Mesenchymal stem cell (in vitro differentiated cells and primary cell): ENCODE measurements around the gene CHCHD4.
A peak's percentile ranks its signal among the peaks of the same experiment; 100 is the strongest.

Experiments
- DNase-seq: peaks from one replicate; pipeline ENCODE4 v3.0.0-alpha.2; 2013
- H2AFZ ChIP-seq: one replicate; pipeline ENCODE4 v1.6.1; 2013; ENCODE audit warnings: low read depth, mild to moderate bottlenecking, control low read depth, inconsistent platforms, low read length, moderate library complexity
- H2AK5ac ChIP-seq: 2 replicates; pipeline ENCODE4 v1.6.1; 2013; ENCODE audit warnings: low read length, moderate library complexity, mild to moderate bottlenecking, inconsistent platforms; ENCODE audit not compliant: severe bottlenecking
- H2BK120ac ChIP-seq: one replicate; pipeline ENCODE4 v1.6.1; 2013; ENCODE audit warnings: low read depth, mild to moderate bottlenecking, inconsistent platforms, low read length, moderate library complexity
- H2BK12ac ChIP-seq, 2 experiments: one replicate each; pipeline ENCODE4 v1.6.1; 2013; ENCODE audit warnings: inconsistent platforms in 2 of 2, low read length in 2 of 2, mild to moderate bottlenecking in 2 of 2, moderate library complexity in 2 of 2, control low read depth in 1 of 2
- H2BK15ac ChIP-seq: one replicate; pipeline ENCODE4 v1.6.1; 2013; ENCODE audit warnings: mild to moderate bottlenecking, low read depth, inconsistent platforms; ENCODE audit not compliant: poor library complexity, severe bottlenecking
- H2BK5ac ChIP-seq: 2 replicates; pipeline ENCODE4 v1.6.1; 2013; ENCODE audit warnings: low read depth, mild to moderate bottlenecking, low read length, control low read depth, inconsistent platforms; ENCODE audit not compliant: poor library complexity, severe bottlenecking
- H3K14ac ChIP-seq, 2 experiments: one replicate each; pipeline ENCODE4 v1.6.1; 2013; ENCODE audit warnings: inconsistent platforms in 2 of 2, low read length in 2 of 2, control low read depth in 1 of 2, mild to moderate bottlenecking in 1 of 2, moderate library complexity in 1 of 2
- H3K18ac ChIP-seq, 2 experiments: one replicate each; pipeline ENCODE4 v1.6.1; 2013; ENCODE audit warnings: inconsistent platforms in 2 of 2, low read length in 2 of 2, control low read depth in 1 of 2, low read depth in 1 of 2, mild to moderate bottlenecking in 1 of 2
- H3K23ac ChIP-seq, 2 experiments: one replicate each; pipeline ENCODE4 v1.6.1; 2013; ENCODE audit warnings: inconsistent platforms in 2 of 2, low read length in 2 of 2, mild to moderate bottlenecking in 2 of 2, moderate library complexity in 2 of 2, control low read depth in 1 of 2
- H3K27ac ChIP-seq: 2 replicates; pipeline ENCODE4 v1.5.1; 2013; ENCODE audit warnings: mild to moderate bottlenecking, moderate library complexity, low read length, control low read depth, inconsistent platforms; ENCODE audit not compliant: poor library complexity, severe bottlenecking
- H3K27me3 ChIP-seq, 2 experiments: 2 replicates each; pipeline versions ENCODE4 v1.6.1 to v1.7.0; 2013; ENCODE audit warnings: low read length in 2 of 2, mild to moderate bottlenecking in 2 of 2, moderate library complexity in 2 of 2, control low read depth in 1 of 2, inconsistent platforms in 1 of 2; ENCODE audit not compliant: control insufficient read depth in 1 of 2, insufficient read depth in 1 of 2
- H3K36me3 ChIP-seq, 2 experiments: 2 replicates each; pipeline versions ENCODE4 v1.6.1 to v1.7.0; 2013; ENCODE audit warnings: low read length in 2 of 2, control low read depth in 1 of 2, inconsistent platforms in 1 of 2, low read depth in 1 of 2, mild to moderate bottlenecking in 1 of 2; ENCODE audit not compliant: insufficient read depth in 2 of 2, control insufficient read depth in 1 of 2
- H3K4ac ChIP-seq, 2 experiments: one replicate each; pipeline ENCODE4 v1.6.1; 2013; ENCODE audit warnings: inconsistent platforms in 2 of 2, low read length in 2 of 2, mild to moderate bottlenecking in 2 of 2, moderate library complexity in 2 of 2, control low read depth in 1 of 2, low read depth in 1 of 2
- H3K4me1 ChIP-seq: 2 replicates; pipeline ENCODE4 v1.6.1; 2013; ENCODE audit warnings: low read depth, low read length, control low read depth; ENCODE audit not compliant: control insufficient read depth, insufficient read depth
- H3K4me2 ChIP-seq: 2 replicates; pipeline ENCODE4 v1.6.1; 2013; ENCODE audit warnings: low read length, mild to moderate bottlenecking, inconsistent platforms; ENCODE audit not compliant: poor library complexity, severe bottlenecking
- H3K4me3 ChIP-seq, 2 experiments: 2 replicates each; pipeline versions ENCODE4 v1.5.1 to v1.7.0; 2013; ENCODE audit warnings: low read length in 2 of 2, mild to moderate bottlenecking in 2 of 2, control low read depth in 1 of 2, low read depth in 1 of 2; ENCODE audit not compliant: insufficient read depth in 1 of 2
- H3K79me1 ChIP-seq: replicated peaks from 2 replicates; pipeline ENCODE4 v1.6.1; 2013; ENCODE audit warnings: mild to moderate bottlenecking, control low read depth, low read length, inconsistent platforms; ENCODE audit not compliant: poor library complexity, severe bottlenecking
- H3K9ac ChIP-seq: 2 replicates; pipeline ENCODE4 v1.7.0; 2013; ENCODE audit warnings: mild to moderate bottlenecking, low read length, moderate library complexity
- H3K9me3 ChIP-seq: 2 replicates; pipeline ENCODE4 v1.7.0; 2013; ENCODE audit warnings: mild to moderate bottlenecking, low read length; ENCODE audit not compliant: control insufficient read depth
- H4K8ac ChIP-seq: one replicate; pipeline ENCODE4 v1.6.1; 2013; ENCODE audit warnings: inconsistent platforms, mild to moderate bottlenecking, low read length, moderate library complexity
- H4K91ac ChIP-seq: one replicate; pipeline ENCODE4 v1.6.1; 2013; ENCODE audit warnings: mild to moderate bottlenecking, low read length, inconsistent platforms
- WGBS: methylation state at CpG from one replicate; pipeline ENCODE4 v1.1.7; 2013; ENCODE audit warnings: mixed read lengths; 5-methylcytosine and 5-hydroxymethylcytosine counted together

CHCHD4 gene

DNA sequence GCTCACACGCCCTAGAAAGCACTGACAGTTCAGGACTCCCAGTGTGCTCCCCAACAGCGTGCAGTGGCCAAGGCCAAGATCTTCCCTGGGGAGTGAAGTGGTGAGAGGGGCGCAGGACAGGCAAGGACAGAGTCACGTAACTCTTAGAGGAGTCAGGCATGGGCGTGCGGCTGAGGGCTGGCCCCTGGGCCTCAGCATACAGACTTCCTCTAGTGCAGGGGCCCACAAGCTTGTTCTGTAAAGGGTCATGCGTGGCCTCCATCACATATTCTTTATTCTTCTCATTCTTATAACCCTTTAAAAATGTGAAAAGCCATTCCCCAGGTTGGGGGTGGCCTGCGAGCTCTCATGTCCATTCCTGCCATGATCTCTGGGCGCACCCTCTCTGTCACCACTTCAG is 25.4 kb upstream of the CHCHD4 start:
- no peak for DNase-seq
- no peak overlapping the region for H3K4me3 ChIP-seq
- no peak overlapping the region for H3K4me2 ChIP-seq
- H2AK5ac ChIP-seq = no peak overlapping the region
- H3K27me3 ChIP-seq = no peaks in the 10 kb centered on the region
- H3K14ac ChIP-seq = no peak overlapping the region
- H3K36me3 ChIP-seq = peaks cover 77 to 90% of the 10 kb centered on the region in 2 experiments
- H3K23ac ChIP-seq = no peak overlapping the region
- H2AFZ ChIP-seq = no peak overlapping the region
- WGBS = 97% methylated on average over 9 of the region's 9 CpGs
- no peak overlapping the region for H3K18ac ChIP-seq
- peaks cover 35% of the 10 kb centered on the region for H3K79me1 ChIP-seq
- H2BK5ac ChIP-seq = no peak overlapping the region
- H3K4me1 ChIP-seq = peaks cover 25% of the 10 kb centered on the region
- no peak overlapping the region for H3K9ac ChIP-seq
- no peak overlapping the region for H4K91ac ChIP-seq
- H4K8ac ChIP-seq = no peak overlapping the region
- H3K27ac ChIP-seq = no peak overlapping the region
- no peak overlapping the region for H3K4ac ChIP-seq
- no peak overlapping the region for H2BK15ac ChIP-seq
- no peaks in the 10 kb centered on the region for H3K9me3 ChIP-seq
- no peak overlapping the region for H2BK120ac ChIP-seq
- H2BK12ac ChIP-seq = no peak overlapping the region

DNA sequence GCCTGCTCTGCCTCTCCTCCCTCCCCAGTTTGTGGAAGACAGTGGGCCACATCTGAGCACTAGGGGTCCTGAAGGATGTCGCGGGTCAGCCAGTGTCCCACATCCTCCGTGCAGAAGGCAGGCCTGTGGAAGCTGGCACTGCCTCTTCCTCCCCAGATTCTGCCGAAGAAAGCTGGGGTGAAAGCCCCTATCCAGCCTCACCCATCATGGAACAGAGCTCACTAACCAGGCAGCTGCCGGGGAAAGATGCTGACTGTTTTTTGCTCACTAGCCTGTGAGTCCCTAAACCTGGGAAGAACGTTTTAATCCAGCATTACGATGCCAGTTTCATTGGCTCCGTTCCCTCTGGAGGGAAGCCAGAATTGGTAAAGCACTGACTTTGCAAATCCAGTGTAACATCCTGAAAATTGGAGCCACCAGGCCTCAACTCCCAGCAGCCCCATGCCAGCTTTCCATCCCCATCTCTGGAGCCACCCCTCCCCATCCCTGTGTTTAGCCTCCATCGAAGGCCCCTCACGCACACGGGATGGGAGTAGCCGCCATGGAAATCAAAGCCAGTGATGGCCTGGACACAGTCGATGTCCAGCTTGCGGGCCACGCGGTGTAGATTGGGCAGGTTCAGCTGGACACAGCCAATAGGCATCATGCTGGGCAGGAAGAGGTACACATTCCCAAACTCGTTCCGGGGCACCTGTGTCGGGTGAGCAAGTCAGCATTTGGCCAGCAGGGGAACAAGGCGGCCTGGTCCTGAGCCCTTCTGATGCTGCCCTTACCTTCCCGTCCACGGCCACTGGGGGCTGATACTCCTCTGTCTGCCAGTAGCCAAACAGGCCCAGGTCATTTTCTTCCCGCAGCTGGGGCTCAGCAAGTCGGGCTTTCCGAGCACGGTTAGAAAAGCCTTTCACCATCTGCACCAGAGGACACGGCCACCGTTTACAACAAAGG is 23.6 kb upstream of the CHCHD4 start:
- no peak overlapping the region for H3K9ac ChIP-seq
- no peak overlapping the region for H2AFZ ChIP-seq
- H3K27ac ChIP-seq = no peak overlapping the region
- no peak overlapping the region for H3K4me2 ChIP-seq
- no peak overlapping the region for H3K14ac ChIP-seq
- H3K79me1 ChIP-seq = peaks cover 26% of the 10 kb centered on the region
- peaks cover 68 to 74% of the 10 kb centered on the region in 2 experiments for H3K36me3 ChIP-seq
- no peak overlapping the region for H3K23ac ChIP-seq
- H2BK12ac ChIP-seq = no peak overlapping the region
- DNase-seq = peak; percentile 18
- no peak overlapping the region for H3K4me3 ChIP-seq
- H2AK5ac ChIP-seq = no peak overlapping the region
- H3K18ac ChIP-seq = no peak overlapping the region
- no peaks in the 10 kb centered on the region for H3K9me3 ChIP-seq
- no peak overlapping the region for H2BK15ac ChIP-seq
- no peak overlapping the region for H3K4ac ChIP-seq
- no peak overlapping the region for H2BK5ac ChIP-seq
- H2BK120ac ChIP-seq = no peak overlapping the region
- no peaks in the 10 kb centered on the region for H3K27me3 ChIP-seq
- WGBS = 87% methylated on average over 28 of the region's 28 CpGs
- H4K91ac ChIP-seq = no peak overlapping the region
- peaks cover 26% of the 10 kb centered on the region for H3K4me1 ChIP-seq
- H4K8ac ChIP-seq = no peak overlapping the region

DNA sequence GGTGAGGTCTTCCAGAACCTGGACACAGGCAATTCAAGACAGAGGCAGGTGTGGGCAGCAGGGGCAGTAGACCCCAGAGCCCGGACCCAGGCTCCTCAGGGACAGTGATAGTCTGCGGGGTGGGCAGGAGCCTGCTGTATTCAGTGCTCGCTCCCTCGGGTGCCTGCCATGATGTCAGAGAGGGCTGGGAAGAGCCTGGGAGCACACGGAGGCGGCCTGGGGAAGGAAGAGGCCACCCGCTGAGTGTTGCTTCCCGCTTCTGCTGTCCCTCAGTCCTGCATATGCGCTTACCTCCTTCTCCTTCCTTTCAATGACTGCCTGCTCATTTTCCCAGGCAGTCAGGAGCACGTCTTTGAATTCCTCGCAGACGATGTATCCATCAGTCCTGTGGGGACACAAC is 22.9 kb upstream of the CHCHD4 start:
- Histone ChIP-seq H3K4me2 (no peak overlapping the region), H3K14ac (no peak overlapping the region), H3K18ac (no peak overlapping the region), H4K8ac (no peak overlapping the region), H3K4me1 (peaks cover 28% of the 10 kb centered on the region), H4K91ac (no peak overlapping the region), H3K9me3 (no peaks in the 10 kb centered on the region), H2BK120ac (no peak overlapping the region), H3K23ac (no peak overlapping the region), H2BK5ac (no peak overlapping the region), H3K79me1 (peaks cover 21% of the 10 kb centered on the region), H3K27me3 (no peaks in the 10 kb centered on the region), H3K9ac (no peak overlapping the region), H2BK15ac (no peak overlapping the region), H3K27ac (no peak overlapping the region), H2BK12ac (no peak overlapping the region), H3K4ac (no peak overlapping the region), H2AFZ (no peak overlapping the region), H2AK5ac (no peak overlapping the region), H3K4me3 (no peak overlapping the region), H3K36me3 (peaks cover 62 to 70% of the 10 kb centered on the region in 2 experiments)
- 92% methylated on average over 12 of the region's 12 CpGs for WGBS
- no peak for DNase-seq

DNA sequence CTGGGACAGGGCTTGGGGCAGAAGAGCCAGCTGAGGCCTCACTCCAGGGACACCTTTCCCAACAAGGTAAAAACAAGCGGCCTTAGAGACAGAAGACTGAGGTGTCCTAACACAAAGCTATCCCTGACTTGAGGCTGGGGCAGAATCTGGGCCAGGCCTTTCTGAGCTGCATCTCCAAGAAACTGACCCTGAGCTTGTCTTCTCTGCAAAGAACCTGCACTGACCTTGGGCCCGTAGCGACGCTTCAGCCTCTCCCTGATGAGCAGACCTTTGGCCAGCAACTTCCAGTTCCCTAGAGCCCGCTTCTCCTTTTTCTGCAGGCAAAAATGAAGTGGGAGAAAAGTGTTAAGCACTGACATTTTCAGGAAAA is 22.4 kb upstream of the CHCHD4 start:
- Histone ChIP-seq H2BK12ac (no peak overlapping the region), H4K91ac (no peak overlapping the region), H2BK5ac (no peak overlapping the region), H2BK120ac (no peak overlapping the region), H3K14ac (no peak overlapping the region), H4K8ac (no peak overlapping the region), H3K4ac (no peak overlapping the region), H3K18ac (no peak overlapping the region), H2BK15ac (no peak overlapping the region), H3K27me3 (no peaks in the 10 kb centered on the region), H3K9ac (no peak overlapping the region), H3K23ac (no peak overlapping the region), H2AK5ac (peak overlapping the region; percentile 37), H3K36me3 (peaks cover 59 to 70% of the 10 kb centered on the region in 2 experiments), H3K4me2 (no peak overlapping the region), H2AFZ (no peak overlapping the region), H3K9me3 (no peaks in the 10 kb centered on the region), H3K79me1 (peaks cover 16% of the 10 kb centered on the region), H3K4me1 (peaks cover 29% of the 10 kb centered on the region), H3K27ac (no peak overlapping the region), H3K4me3 (no peak overlapping the region)
- no peak for DNase-seq
- 100% methylated on average over 4 of the region's 5 CpGs for WGBS
